Measurements from ENCODE around the gene ADGRG6.

The ADGRG6 gene

DNA sequence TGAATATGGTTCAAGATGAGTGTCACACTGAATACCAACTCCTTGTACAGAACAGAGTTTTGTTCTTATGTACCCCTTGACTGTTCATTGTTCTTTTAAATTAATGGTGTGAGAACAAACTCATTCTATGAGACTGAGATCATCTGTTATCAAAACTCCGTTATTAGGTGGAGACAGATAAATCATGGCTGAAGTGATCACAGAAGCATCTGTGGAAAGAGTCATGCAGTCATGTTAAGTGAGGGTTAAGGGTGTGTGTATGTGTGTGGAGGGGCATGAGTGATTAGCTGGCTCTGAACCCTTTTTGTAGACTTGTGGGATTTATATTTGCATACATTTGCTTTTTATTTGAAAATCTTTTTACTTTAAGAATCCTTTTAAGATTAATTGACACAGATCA lies 24.7 kb downstream of the ADGRG6 start:
- Mint-ChIP-seq H3K9me3 (no peaks in the 10 kb centered on the region), H3K36me3 (no peaks in the 10 kb centered on the region), H3K27me3 (no peaks in the 10 kb centered on the region), H3K4me3 (no peak overlapping the region), H3K4me1 (peaks cover 20% of the 10 kb centered on the region), H3K27ac (no peak overlapping the region)

DNA sequence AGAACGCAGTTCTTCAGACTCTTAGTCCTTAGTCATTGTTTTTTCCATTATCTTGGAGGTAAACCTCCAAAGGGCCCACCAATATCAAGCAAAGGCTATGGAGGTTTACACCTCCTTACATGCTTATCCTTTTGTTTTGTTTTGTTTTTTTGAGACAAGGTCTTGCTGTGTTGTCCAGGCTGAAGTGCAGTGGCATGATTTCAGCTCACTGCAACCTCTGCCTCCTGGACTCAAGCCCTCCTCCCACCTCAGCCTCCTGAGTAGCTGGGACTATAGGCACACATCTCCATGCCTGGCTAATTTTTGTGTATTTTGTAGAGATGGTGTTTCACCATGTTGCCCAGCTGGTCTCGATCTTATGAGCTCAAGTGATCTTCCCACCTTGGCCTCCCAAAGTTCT lies 26.3 kb downstream of the ADGRG6 start:
- Mint-ChIP-seq H3K36me3 (no peaks in the 10 kb centered on the region), H3K4me1 (peaks cover 32% of the 10 kb centered on the region), H3K4me3 (no peak overlapping the region), H3K27me3 (no peaks in the 10 kb centered on the region), H3K9me3 (no peaks in the 10 kb centered on the region), H3K27ac (no peak overlapping the region)

DNA sequence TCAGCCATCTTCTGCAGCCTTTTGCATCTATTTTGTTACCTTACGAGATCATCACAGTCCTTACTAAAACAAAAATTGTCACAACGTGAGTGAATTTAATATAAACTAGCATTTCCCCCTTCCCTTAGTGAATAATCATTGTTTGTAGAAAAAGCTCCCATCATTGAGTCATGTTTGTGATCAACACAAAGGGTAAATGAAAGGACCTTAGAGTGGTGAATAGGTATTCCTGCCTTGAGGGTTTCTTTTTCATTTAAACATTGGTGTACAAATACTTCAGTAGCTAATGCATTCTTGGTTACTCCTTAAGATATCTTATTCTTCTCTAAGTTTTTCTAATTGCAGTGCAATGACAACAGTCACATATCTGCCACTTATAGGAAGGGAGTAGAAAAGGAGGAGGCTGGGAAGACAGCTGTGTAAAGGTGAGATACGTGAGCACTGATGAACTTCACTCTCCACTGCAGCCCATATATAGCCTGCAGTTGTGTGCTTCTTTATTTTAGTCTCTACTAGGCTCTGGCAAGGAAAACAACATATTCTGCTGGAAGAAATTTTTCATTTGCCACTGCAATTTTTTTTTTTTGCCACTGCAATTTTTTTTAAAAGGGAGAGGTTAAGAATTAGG lies 27.8 kb downstream of the ADGRG6 start:
- Mint-ChIP-seq H3K4me1 (peaks cover 33% of the 10 kb centered on the region), H3K4me3 (no peak overlapping the region), H3K36me3 (no peaks in the 10 kb centered on the region), H3K9me3 (no peaks in the 10 kb centered on the region), H3K27me3 (no peaks in the 10 kb centered on the region), H3K27ac (no peak overlapping the region)

DNA sequence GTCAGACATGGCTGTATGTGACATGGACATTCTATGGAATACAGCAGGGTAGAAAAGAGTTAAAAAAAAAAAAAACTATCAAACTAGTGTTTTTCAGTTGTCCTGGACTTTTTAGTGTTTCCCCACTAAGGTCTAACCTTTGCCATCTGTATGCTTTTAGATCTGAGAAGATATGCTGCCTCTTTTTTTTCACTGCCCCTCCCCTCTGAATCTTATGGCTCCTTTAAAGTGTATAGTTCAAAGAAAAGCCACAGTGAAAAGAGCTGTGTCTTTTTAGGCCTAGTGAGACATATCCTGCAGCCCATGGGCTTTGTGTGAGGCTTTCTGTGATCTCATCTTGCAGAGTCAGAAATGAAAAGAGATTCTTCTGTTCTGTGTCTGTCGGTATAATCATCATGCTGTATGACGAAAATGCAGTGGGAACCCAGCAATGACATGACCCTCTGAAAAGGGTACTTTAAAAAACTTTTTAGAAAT lies 29.3 kb downstream of the ADGRG6 start:
- Mint-ChIP-seq H3K36me3 (no peaks in the 10 kb centered on the region), H3K4me3 (no peak overlapping the region), H3K27ac (peak overlapping the region; percentile 77), H3K9me3 (no peaks in the 10 kb centered on the region), H3K27me3 (no peaks in the 10 kb centered on the region), H3K4me1 (peaks cover 33% of the 10 kb centered on the region)

DNA sequence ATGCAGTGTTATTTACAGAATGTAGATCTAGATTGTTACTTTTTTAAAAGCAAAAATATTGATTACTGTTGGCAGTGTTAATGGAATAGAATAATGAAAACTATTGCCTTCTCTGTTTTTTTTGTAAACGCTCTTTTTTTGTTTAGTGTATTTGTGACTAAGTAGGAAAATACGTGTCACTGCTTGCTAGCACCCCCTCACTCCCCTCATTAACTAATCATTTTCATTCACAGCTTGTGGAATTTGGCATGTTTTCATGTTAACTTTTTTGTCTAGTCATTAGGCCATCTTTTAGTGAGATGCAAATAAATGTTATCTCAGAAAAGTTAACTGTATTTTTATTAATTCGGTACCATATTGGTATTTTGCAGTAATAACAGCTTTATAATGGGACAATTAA lies 29.8 kb downstream of the ADGRG6 start:
- H3K27ac Mint-ChIP-seq: peak overlapping the region; percentile 77
- no peaks in the 10 kb centered on the region for H3K27me3 Mint-ChIP-seq
- peaks cover 33% of the 10 kb centered on the region for H3K4me1 Mint-ChIP-seq
- no peaks in the 10 kb centered on the region for H3K36me3 Mint-ChIP-seq
- no peaks in the 10 kb centered on the region for H3K9me3 Mint-ChIP-seq
- H3K4me3 Mint-ChIP-seq: no peak overlapping the region

DNA sequence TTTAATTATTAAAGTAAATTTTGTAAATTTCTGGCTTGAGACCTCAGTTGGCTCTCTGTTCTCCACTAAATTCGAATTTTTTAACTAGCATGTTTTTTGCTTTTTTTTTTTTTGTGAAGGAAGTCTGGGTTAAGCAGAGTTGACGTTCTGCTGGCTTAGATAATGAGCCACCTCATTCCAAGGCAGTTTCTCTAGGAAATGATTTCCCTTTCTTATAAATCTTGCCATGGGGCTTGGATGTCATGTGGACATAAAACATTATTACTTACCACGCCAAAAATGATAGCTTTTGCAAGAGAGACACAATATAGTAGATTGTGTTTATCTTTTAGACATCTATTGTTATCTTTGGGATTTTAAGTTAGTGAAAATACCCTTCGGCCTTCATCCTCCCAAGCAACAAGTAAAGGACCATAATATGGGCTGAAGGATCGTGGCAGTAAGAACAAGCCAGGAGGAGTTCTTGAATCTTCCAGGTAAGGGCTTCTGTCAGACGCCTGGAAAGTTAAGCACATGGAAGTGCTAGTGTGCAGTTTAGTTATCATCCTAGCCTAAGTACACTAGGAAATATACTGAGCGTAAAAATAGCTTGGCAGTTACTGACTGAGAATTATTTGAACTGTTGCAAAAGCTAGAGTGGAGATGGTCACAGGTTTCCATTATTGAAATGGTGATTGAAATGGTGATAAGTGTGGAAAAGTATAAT lies 30.7 kb downstream of the ADGRG6 start:
- peaks cover 33% of the 10 kb centered on the region for H3K4me1 Mint-ChIP-seq
- H3K36me3 Mint-ChIP-seq: no peaks in the 10 kb centered on the region
- no peaks in the 10 kb centered on the region for H3K27me3 Mint-ChIP-seq
- H3K4me3 Mint-ChIP-seq: no peak overlapping the region
- H3K9me3 Mint-ChIP-seq: no peaks in the 10 kb centered on the region
- no peak overlapping the region for H3K27ac Mint-ChIP-seq

DNA sequence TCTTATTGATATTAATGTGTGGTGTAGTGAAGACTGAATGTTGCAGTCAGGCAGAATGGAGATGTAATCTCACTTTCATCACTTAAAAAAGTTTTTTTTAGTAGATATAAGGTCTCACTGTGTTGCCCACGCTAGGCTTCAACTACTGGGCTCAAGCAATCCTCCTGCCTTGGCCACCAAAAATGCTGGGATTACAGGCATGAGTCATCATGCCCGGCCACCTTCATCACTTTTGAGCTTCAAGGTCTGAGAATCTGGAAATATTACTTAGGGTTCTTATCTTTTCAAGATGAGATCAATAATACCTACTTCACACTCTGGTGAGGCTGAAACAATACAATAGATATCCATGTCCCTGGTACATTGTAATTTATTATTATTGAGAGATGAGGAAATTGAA lies 31.6 kb downstream of the ADGRG6 start:
- no peaks in the 10 kb centered on the region for H3K27me3 Mint-ChIP-seq
- peaks cover 33% of the 10 kb centered on the region for H3K4me1 Mint-ChIP-seq
- no peak overlapping the region for H3K27ac Mint-ChIP-seq
- no peaks in the 10 kb centered on the region for H3K9me3 Mint-ChIP-seq
- no peak overlapping the region for H3K4me3 Mint-ChIP-seq
- H3K36me3 Mint-ChIP-seq: no peaks in the 10 kb centered on the region

DNA sequence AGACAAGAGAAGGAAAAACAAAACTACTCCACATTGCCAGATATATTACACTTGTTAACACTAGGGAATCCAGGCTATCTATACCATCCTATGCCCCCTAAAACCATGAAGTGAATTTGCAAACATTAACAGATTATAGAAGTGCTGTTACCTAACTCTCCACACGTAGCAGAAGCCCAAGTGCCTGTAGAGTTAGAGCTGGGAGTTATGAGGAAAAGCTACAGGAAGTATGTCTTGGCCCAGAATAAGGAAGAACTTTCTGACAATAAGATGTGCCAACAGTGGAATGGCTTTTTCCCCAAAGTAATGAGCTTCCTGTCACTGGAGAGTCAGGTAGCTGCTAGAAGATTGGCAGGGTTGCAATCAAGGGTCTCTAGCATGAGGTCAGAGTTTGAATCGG lies 32.5 kb downstream of the ADGRG6 start:
- Mint-ChIP-seq H3K27me3 (no peaks in the 10 kb centered on the region), H3K4me1 (peaks cover 33% of the 10 kb centered on the region), H3K27ac (no peak overlapping the region), H3K36me3 (peaks cover under 1% of the 10 kb centered on the region), H3K9me3 (no peaks in the 10 kb centered on the region), H3K4me3 (no peak overlapping the region)

DNA sequence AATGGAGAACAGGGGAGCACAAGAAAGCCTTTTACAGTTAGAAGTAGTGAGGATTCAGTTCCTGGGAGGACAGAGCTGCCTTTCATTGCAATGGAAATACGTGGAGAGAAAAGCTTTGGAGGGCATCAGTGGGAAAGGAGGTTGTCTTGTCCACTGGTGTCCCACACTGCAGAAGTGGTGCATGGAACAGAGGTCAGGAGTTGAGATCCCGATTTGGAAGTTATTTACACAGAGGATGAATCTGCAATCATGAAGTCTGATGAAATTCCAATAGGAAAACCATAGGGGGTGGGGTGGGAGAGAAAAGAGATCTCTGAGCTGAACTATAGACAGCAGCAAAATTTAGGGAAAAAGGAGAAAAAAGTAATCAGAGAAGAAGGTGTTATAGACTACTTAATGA lies 33.6 kb downstream of the ADGRG6 start:
- no peaks in the 10 kb centered on the region for H3K9me3 Mint-ChIP-seq
- no peaks in the 10 kb centered on the region for H3K27me3 Mint-ChIP-seq
- H3K4me3 Mint-ChIP-seq: no peak overlapping the region
- H3K27ac Mint-ChIP-seq: no peak overlapping the region
- H3K4me1 Mint-ChIP-seq: peaks cover 25% of the 10 kb centered on the region
- H3K36me3 Mint-ChIP-seq: peaks cover 1% of the 10 kb centered on the region

DNA sequence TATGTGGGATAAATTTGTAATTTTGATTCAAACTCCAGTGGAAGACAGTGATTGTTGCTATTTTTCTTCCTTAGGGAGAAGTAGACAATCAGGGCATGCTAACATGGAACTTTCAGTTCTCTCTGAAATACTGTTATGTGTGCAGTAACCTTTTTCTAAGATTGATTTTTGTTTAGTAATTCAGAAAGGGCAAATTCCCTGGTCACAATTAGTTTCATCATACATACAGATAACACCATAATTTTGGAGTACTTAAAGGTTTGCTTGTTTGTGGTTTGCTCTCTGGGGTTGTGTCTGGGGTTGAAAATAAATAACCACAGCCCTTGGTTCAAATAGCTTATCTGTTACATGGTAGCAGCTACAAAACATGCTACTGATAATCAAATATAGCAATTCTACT lies 34.4 kb downstream of the ADGRG6 start:
- no peak overlapping the region for H3K27ac Mint-ChIP-seq
- H3K4me3 Mint-ChIP-seq: no peak overlapping the region
- H3K27me3 Mint-ChIP-seq: no peaks in the 10 kb centered on the region
- H3K36me3 Mint-ChIP-seq: peaks cover 1% of the 10 kb centered on the region
- H3K9me3 Mint-ChIP-seq: no peaks in the 10 kb centered on the region
- peaks cover 17% of the 10 kb centered on the region for H3K4me1 Mint-ChIP-seq

DNA sequence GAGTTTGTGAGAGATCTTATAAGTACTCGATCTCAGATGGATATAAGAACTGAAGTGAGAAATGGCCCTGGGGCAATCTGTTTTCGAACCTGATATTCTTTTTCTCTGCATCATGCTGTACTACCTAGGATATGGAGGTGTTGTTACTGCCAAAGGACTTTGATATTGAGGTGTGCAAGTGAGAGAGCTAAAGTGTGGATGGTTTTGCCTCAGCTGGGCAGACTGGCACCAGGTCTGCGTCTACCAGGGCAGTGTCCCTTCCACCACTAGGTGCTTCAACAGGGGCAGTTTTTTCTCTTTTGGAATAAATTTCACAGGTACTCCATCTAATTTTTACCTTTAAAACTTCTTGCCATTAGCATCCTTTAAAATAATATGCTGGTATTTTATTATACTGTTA lies 35.0 kb downstream of the ADGRG6 start:
- Mint-ChIP-seq H3K4me3 (no peak overlapping the region), H3K36me3 (peaks cover 1% of the 10 kb centered on the region), H3K9me3 (no peaks in the 10 kb centered on the region), H3K27ac (no peak overlapping the region), H3K4me1 (peaks cover 11% of the 10 kb centered on the region), H3K27me3 (peaks cover under 1% of the 10 kb centered on the region)

DNA sequence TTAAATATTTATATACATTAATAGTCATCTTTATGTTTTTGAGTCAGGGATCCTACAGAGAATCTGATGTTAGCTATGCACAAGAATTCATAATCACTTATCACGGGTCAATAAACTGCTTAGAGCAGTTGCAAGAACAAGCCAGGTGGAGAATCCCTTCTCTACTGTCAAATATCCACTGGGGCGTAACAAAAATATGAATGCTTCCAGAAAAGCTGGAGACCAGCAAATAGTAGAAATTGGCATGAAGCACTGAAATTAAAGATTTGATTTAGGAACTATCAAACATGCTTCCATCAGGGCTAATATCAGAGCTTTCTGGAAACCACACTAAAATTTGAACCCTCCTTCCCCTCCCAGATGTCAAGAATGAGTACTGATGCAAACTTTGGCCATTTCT lies 37.3 kb downstream of the ADGRG6 start:
- no peak overlapping the region for H3K27ac Mint-ChIP-seq
- H3K36me3 Mint-ChIP-seq: peaks cover 1% of the 10 kb centered on the region
- H3K9me3 Mint-ChIP-seq: no peaks in the 10 kb centered on the region
- H3K27me3 Mint-ChIP-seq: peaks cover 2% of the 10 kb centered on the region
- no peak overlapping the region for H3K4me3 Mint-ChIP-seq
- H3K4me1 Mint-ChIP-seq: no peaks in the 10 kb centered on the region

DNA sequence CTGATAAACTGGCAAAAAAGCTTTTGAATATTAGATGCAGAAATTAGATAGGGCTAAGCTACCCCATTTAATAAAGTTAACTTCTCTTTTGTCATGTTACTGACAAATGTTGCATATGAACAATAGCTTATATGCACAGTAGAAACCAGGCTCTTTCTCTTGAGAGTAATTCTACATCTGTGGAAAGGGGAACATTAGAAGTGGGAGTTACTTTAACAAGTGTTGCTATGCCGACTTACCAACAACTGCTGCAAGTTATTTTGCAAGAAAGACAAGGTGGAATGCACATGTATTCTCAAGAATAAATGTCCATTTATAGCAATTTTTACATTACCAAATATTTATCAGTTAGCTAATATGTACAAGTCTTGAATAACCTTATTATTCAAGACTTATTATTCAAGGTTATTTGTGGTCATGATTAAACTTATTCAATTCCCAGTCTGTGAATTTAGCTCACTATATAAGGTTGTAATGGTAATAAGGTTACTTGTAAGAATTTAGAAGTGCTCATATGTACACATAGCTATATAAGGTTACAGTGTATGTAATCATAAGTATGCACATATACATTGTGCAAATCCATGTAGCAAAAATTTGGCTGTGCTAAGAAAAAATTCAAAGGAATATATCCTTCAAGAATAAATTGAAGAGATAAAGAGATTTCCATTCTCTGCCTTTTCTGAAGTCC lies 38.3 kb downstream of the ADGRG6 start:
- Mint-ChIP-seq H3K4me3 (no peak overlapping the region), H3K27me3 (peaks cover 2% of the 10 kb centered on the region), H3K4me1 (no peaks in the 10 kb centered on the region), H3K36me3 (peaks cover 1% of the 10 kb centered on the region), H3K27ac (no peak overlapping the region), H3K9me3 (no peaks in the 10 kb centered on the region)

DNA sequence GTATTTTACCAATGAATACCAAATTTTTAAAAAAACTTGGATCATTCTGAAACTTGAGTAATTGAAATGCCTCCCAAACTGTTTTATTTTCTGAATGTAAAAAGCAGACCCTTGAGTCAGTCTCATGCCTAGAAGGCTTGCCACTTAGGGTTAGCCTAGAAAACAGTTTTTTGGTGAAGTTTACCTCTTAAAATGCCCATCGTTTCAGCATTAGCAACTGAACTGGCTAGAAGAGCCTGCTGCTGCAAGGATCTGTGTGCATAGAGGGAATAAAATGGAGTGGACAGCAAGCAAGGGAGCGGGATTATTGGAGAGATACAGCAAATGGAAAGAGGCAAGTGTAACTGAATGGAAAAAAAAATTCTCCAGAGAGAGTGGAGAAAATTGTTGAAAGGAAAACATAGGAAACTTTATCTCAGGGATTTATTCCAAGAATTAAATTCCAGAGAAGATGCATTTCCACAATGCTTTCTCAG lies 40.1 kb downstream of the ADGRG6 start:
- no peak overlapping the region for H3K27ac Mint-ChIP-seq
- no peak overlapping the region for H3K4me3 Mint-ChIP-seq
- peaks cover 2% of the 10 kb centered on the region for H3K27me3 Mint-ChIP-seq
- H3K4me1 Mint-ChIP-seq: no peaks in the 10 kb centered on the region
- no peaks in the 10 kb centered on the region for H3K9me3 Mint-ChIP-seq
- H3K36me3 Mint-ChIP-seq: peaks cover 1% of the 10 kb centered on the region

DNA sequence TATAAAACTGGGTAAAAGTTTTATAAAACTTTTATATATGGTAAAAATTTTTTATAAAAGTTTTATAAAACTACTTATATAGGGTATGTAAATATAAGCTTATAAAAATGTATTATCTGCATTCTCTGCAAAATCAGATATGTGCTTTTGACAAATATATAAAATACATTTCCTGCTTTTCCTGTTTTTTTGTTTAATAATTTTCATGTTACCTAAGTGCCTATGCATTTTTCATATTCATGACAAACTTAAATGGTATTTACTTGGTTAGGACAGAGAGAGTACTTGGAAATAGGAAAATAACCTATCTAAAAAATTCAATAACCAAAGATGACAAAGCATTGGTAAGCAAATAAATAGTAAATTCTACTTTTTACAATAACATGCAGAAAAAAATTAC lies 41.2 kb downstream of the ADGRG6 start:
- peaks cover 1% of the 10 kb centered on the region for H3K36me3 Mint-ChIP-seq
- no peaks in the 10 kb centered on the region for H3K9me3 Mint-ChIP-seq
- H3K27ac Mint-ChIP-seq: no peak overlapping the region
- H3K27me3 Mint-ChIP-seq: peaks cover 2% of the 10 kb centered on the region
- no peaks in the 10 kb centered on the region for H3K4me1 Mint-ChIP-seq
- no peak overlapping the region for H3K4me3 Mint-ChIP-seq

DNA sequence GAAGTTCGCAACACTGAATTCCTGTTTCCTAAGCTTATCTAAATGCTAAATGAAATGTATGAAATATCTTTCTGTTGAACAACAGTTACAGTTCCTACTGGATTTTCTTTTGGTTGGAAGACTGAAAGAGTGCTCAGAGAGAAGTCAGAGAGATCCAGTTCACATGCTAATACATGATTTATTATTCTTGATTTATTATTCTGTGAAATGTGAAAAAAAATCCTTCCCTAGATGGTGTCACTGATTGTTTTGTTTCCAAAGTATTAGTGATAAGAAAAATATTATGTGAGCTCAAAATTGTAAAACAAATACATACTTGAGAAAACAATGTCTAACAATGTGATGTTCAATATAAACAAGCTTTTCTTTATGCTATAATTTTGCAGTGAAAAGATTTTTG lies 42.1 kb downstream of the ADGRG6 start:
- no peaks in the 10 kb centered on the region for H3K4me1 Mint-ChIP-seq
- no peak overlapping the region for H3K27ac Mint-ChIP-seq
- peaks cover 2% of the 10 kb centered on the region for H3K27me3 Mint-ChIP-seq
- H3K4me3 Mint-ChIP-seq: no peak overlapping the region
- H3K9me3 Mint-ChIP-seq: no peaks in the 10 kb centered on the region
- H3K36me3 Mint-ChIP-seq: peaks cover 1% of the 10 kb centered on the region
